GM18517 (cell line): Measurements from ENCODE around the gene PPP4R4.

Experiments
- ATAC-seq: cut with Tn5 transposase; IDR thresholded peaks from one replicate; pipeline ENCODE4 v1.9.1; 2021; ENCODE audit warnings: mild to moderate bottlenecking, moderate library complexity; ENCODE audit not compliant: unreplicated experiment

Gene PPP4R4, protein sequence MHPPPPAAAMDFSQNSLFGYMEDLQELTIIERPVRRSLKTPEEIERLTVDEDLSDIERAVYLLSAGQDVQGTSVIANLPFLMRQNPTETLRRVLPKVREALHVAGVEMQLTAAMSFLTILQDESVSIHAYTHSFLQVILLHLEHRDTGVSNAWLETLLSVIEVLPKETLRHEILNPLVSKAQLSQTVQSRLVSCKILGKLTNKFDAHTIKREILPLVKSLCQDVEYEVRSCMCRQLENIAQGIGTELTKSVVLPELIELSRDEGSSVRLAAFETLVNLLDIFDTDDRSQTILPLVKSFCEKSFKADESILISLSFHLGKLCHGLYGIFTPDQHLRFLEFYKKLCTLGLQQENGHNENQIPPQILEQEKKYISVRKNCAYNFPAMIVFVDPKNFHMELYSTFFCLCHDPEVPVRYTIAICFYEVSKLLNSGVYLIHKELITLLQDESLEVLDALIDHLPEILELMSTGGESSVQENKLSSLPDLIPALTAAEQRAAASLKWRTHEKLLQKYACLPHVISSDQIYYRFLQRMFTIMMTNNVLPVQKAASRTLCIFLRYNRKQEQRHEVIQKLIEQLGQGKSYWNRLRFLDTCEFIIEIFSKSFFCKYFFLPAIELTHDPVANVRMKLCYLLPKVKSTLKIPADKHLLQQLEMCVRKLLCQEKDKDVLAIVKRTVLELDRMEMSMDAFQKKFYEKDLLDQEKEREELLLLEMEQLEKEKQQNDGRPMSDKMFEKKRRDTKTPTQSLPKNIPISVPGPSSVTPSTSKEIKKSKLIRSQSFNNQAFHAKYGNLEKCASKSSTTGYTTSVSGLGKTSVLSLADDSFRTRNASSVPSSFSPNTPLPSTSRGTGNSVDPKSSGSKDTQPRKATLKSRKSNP

GRCh38 chr14:94173885-94174603 is at the start of gene PPP4R4:
TSS of gene PPP4R4 (plus strand) at chr14:94174322. CDS start at chr14:94174466, 144 bp downstream.
- ATAC-seq = peak; percentile 73

DNA sequence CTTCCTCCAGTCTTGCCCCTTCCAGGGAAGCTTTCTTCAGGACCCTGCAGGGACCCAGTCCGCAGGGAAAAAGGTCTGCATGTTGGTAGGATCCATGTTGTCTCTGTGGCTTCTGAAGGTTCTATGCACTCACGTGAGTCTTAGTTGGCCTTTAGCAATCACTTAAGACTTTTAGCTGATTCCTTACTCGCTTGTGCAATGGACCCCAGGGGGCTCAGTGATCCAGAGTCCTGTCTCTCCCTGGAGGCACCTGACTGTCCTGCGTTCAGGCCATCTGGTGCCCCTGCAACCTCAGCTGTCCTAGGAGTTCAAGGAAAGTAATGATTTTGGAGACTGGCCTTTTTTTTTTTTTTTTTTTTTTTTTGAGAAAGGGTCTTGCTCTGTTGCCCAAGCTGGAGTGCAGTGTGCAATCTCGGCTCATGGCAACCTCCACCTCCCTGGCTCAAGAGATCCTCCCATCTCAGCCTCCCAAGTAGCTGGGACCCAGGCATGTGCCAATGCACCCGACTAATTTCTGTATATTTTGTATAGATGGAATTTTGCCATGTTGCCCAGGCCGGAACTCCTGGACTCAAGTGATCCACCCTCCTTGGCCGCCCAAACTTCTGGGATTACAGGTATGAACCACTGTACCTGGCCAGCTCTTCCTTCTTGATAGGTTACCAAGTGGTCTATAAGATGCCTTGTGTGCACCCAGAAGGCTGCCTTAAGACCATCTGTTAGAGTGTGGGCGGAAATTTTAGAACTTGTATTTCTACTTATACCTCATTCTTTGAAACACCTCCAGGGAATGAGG is 49.3 kb upstream of the PPP4R4 start:
- no peak for ATAC-seq

DNA sequence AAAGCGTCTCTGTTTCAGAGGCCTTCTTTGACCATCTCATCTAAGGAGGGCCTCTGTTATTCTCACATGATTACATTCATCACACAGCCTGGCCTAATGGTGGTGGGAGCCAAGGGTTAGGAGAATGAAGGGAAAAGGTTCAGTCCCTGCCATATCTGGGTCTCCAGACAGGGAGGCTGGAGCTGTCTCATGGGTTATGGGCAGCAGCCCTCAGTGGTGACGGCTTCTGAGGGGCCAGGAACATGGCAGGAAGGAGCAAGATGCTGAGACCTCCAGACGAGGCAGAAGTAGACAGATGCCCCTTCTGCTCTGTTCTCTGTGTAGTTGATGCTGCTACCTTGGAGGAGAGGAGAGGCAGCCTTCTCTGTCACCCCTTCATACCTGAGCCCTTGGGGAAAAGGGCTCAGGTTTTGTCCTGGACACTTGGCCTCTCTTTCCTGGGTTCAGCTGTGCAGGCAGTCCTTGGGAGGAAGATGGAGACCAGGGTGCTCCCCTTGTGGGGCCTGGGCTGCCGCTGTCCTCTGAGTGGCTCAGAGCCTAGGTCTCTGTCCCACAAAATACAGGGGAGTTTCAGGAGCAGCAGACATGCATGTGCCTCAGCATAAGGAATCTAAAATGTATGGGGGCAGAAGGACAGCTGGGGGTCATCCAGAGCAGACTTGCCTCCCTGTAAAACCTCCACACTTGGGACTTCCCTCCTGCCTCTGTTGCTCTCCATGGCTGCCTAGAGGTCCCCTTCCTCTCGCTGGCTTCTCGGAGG is 48.3 kb upstream of the PPP4R4 start:
- no peak for ATAC-seq

DNA sequence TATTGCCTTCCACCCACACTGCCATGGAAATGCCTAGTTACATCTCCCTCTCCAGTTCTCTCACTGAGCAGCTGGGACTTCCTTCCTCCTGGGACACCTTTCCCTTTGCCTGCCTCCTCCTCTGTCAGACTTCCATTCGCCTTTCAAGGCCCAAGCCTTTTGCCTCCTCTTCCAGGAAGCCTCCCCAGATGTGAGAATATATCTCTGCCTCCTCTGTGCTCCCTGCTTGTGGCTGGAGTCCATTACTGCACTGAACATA is 47.8 kb upstream of the PPP4R4 start:
- no peak for ATAC-seq

DNA sequence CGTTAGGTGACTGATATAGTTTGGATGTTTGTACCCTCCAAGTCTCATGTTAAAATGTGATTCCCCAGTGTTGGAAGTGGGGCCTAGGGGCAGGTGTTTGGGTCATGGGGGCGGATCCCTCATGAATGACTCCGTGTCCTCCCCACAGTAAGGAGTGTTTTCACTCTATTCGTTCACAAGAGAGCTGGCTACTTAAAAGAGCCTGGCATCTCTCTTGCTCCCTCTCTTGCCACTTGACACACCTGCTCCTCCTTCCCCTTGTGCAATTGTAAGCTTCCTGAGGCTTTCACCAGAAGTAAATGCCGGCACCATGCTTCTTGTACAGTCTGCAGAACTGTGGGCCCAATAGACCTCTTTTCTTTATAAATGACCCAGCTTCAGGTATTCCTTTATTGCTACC is 47.3 kb upstream of the PPP4R4 start:
- ATAC-seq = no peak

- ATAC-seq = no peak
Observed at GRCh38 chr14:94127330-94127729, 46.8 kb upstream of the PPP4R4 start.

DNA sequence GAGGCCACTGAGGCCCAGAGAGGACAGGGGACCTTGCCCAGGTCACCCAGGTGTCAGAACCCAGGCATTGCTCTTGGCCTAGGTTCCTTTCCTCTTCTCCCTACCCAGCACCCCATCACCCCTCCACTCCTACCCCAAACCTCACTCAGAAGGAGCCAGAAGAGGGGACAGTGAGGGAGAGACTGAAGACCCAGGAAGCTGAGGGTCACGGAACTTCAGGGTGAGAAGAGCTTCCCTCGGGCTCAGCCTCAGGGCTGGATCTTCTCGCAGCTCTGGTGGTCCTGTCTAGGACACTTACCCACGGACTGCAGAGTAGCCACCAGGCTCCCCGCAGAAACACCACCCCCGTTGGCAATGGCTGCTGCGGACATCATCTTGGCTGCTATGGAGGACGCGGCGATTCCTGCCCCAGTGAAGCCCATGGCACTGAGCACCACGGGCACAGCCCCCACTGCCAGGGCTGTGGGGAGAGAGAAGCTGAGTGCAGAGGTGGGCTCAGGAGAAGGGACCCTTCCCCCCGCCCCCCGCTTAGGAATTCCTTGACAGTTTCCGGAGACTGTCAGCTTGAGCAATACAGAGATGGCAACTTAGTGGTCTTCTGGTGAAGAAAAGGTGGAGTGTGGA is 45.8 kb upstream of the PPP4R4 start:
- no peak for ATAC-seq

- ATAC-seq = peak; percentile 80
Observed at GRCh38 chr14:94129111-94129757, 44.9 kb upstream of the PPP4R4 start, which contains the start of gene IFI27L2. TSS of gene IFI27L2 (minus strand) at chr14:94129604. CDS start at chr14:94129564, 40 bp downstream.

DNA sequence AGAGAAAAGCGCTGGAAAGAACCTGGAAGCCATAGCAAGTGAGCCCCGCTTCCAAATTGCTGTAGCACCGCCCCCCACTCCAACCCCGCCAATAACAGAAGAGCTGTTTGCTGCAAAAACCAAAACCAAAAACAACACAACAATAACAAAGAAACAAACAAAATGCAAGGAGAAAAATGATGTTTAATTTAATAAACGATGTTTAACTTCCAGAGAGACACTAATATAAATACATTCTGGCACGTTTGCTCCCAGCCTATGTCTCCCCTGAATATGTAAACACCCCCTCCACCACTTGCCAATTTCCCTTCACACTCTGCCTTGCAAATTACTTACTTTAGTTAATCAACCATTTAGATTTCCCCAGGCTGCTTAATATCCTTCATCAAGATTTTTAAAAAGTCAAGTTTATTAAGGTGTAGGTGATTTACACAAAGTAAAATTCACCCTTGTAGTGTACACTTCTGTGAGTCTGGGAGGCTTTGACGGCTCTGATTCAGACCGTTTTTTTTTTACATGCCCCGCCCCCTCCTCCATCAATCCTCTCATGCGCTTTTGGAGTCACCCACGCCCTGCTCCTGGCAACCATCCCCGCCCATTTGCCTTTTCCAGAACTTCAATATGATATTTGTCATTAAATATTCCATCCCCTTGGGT is 44.2 kb upstream of the PPP4R4 start:
- no peak for ATAC-seq

DNA sequence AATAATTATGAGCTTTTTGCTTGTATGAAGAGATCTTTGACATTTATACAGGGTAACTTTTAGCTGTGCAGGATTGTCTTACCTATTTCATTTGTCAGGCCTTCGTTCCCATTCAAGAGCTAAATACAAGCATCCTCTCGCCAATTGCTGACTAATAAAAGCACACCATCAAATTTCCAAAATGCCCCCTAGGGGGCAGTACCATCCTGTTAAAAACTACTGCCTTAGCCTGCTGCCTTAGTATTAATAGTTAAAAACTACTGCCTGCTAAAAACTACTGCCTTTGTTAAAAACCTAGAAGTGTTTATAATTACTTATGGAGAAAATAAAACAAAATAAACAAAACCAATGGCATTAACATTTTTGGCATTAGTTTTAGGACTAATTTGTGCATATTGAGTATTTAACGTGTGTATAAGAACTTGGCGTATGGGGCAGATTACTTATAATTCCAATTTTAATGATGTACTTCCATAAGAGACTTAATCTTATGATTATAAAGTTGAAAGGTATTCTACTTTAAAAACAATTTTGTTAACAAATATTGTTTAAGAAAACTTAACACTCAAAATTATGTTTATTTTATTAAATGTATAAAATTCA is 41.7 kb upstream of the PPP4R4 start:
- ATAC-seq = peak; percentile 60

GRCh38 chr14:94135476-94135875 is 38.6 kb upstream of the PPP4R4 start:
- ATAC-seq = no peak

DNA sequence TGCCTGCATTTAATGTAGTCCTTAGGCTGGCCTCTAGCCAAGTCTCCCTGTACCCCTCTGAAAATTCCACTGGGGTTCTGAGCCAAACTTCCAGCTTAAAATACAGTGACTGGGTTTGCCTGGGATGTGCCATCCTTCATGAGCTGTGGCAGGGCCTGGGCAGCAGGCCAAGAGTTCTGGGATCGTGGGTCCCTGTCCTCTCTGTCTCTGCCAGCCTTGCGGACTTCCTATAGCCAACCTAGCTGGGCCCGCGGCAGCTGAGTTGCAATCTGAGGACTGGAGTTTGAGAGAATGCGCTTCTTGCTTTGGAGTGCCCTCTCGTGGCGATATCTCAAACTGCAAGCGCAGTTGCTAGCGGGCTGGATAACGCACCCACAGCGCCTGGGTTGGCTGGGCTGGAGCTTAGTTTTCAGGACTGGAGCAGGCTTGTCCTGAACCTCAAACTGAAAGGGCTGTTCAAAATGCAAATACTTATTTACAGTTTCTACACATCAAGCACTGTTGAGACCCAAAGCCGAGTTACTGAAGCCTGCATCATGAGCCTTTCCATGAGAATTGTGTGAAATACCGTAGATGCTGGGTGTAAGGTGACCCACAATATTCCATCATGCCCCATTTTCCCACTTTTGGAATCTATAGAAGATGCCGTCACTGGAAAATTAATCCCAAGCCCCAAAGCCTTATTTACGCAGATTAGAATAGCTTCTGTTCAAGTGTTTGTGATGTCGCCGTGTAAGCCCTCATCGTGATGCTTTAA is 37.4 kb upstream of the PPP4R4 start:
- ATAC-seq = peak; percentile 77

GRCh38 chr14:94138251-94138650 is 35.9 kb upstream of the PPP4R4 start:
- ATAC-seq = no peak

GRCh38 chr14:94139006-94139405 is 35.1 kb upstream of the PPP4R4 start:
- ATAC-seq = no peak

GRCh38 chr14:94139421-94139820 is 34.7 kb upstream of the PPP4R4 start:
- no peak for ATAC-seq

- no peak for ATAC-seq
Observed at GRCh38 chr14:94142247-94142646, 31.9 kb upstream of the PPP4R4 start.

DNA sequence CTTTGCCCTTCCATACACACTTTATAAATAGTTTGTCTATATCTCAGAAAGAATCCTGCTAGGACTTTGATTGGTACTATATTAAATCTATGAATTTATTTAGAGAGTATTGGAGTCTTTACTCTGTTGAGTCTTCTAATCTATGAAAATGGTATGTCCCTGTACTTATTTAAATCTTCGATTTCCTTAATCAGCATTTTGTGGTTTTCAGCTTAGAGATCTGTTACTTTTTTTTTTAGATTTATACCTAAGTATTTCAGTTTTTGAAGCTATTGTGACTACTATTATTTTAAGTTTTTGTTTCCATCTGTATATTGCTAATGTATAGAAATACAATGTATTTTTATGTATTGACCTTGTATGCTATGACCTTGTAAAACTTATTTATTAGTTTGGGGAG is 31.3 kb upstream of the PPP4R4 start:
- no peak for ATAC-seq
